ENCODE results near the gene PTGES3L.

PTGES3L gene

GRCh38 chr17:42992872-42993271, 13.0 kb upstream of the PTGES3L start:
- TF ChIP-seq TEAD4 (IDR thresholded peaks at IDR 0.05) (no peak), EP300 (IDR thresholded peaks at IDR 0.05; ENCODE audit: borderline replicate concordance) (no peak), NFIC (IDR thresholded peaks at IDR 0.05) (no peak), REST (IDR thresholded peaks at IDR 0.05; ENCODE audit: low read depth) (no peak), EGR1 (IDR thresholded peaks at IDR 0.05) (no peak), ZBTB7A (IDR thresholded peaks at IDR 0.05; ENCODE audit: low read depth) (no peak), CEBPB (IDR thresholded peaks at IDR 0.05) (no peak)
- TF ChIP-seq, protein P1, sequence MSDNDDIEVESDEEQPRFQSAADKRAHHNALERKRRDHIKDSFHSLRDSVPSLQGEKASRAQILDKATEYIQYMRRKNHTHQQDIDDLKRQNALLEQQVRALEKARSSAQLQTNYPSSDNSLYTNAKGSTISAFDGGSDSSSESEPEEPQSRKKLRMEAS (IDR thresholded peaks at IDR 0.05): no peak

GRCh38 chr17:42991471-42991870, 11.6 kb upstream of the PTGES3L start:
- TF ChIP-seq FOXM1 (IDR thresholded peaks at IDR 0.05; ENCODE audit: borderline replicate concordance, low read depth) (no peak), EP300 (IDR thresholded peaks at IDR 0.05; ENCODE audit: borderline replicate concordance) (no peak), CEBPB (IDR thresholded peaks at IDR 0.05) (no peak), CREB1 (IDR thresholded peaks at IDR 0.05; ENCODE audit: low read depth) (no peak), REST (IDR thresholded peaks at IDR 0.05; ENCODE audit: low read depth) (no peak)
- TF ChIP-seq, protein P1 (IDR thresholded peaks at IDR 0.05): no peak

DNA sequence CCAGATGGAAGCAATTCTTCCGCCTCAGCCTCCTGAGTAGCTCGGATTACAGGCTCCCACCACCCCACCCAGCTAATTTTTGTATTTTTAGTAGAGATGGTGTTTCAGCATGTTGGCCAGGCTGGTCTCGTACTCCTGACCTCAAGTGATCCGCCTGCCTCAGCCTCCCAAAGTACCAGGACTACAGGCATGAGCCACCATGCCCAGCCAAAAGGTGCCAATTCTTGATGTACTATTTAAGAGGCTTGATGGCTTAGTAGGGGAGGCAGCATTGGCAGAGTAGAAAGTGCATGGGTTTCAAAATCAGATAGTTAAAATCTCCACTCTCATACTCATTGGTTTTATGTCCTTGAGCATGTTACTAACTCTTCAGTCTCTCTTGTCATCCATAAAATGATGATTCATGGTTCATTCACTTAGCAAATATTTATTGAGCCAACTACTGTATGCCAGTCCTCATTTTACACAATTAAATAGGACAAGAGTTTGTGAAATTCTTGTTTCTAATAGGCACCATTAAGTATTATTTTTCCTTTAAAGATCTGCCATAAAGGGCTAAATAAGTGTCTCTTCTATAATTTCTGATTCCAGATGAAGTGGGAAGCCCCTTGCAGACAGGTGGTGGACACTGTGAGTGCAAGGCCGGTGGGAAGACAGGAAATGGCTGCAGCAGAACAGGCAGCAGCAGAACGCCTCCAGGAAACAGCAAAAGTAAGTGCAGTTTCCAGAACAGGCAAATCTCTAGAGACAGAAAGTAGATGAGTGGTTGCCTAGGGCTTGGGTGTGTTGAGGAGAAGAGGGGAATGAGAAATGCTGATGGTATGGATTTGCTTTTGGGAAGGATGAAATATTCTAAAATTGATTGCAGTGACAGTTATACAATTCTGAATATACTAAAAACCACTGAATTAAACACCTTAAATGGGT, 10.1 kb upstream of the PTGES3L start:
- no peak for TF ChIP-seq YY1 (IDR thresholded peaks at IDR 0.05; ENCODE audit: low read depth)
- no peak for TF ChIP-seq NFIC (IDR thresholded peaks at IDR 0.05)
- TF ChIP-seq TCF12 (IDR thresholded peaks at IDR 0.05; ENCODE audit: low read depth): no peak
- TF ChIP-seq EGR1 (IDR thresholded peaks at IDR 0.05): no peak
- TF ChIP-seq, protein P2, sequence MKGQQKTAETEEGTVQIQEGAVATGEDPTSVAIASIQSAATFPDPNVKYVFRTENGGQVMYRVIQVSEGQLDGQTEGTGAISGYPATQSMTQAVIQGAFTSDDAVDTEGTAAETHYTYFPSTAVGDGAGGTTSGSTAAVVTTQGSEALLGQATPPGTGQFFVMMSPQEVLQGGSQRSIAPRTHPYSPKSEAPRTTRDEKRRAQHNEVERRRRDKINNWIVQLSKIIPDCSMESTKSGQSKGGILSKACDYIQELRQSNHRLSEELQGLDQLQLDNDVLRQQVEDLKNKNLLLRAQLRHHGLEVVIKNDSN (IDR thresholded peaks at IDR 0.05): no peak
- no peak for TF ChIP-seq REST (IDR thresholded peaks at IDR 0.05; ENCODE audit: low read depth)
- TF ChIP-seq ZBTB7A (IDR thresholded peaks at IDR 0.05; ENCODE audit: low read depth): no peak
- no peak for TF ChIP-seq RAD21 (IDR thresholded peaks at IDR 0.05; ENCODE audit: low read depth)
- TF ChIP-seq TEAD4 (IDR thresholded peaks at IDR 0.05): no peak
- no peak for TF ChIP-seq EP300 (IDR thresholded peaks at IDR 0.05; ENCODE audit: borderline replicate concordance)

DNA sequence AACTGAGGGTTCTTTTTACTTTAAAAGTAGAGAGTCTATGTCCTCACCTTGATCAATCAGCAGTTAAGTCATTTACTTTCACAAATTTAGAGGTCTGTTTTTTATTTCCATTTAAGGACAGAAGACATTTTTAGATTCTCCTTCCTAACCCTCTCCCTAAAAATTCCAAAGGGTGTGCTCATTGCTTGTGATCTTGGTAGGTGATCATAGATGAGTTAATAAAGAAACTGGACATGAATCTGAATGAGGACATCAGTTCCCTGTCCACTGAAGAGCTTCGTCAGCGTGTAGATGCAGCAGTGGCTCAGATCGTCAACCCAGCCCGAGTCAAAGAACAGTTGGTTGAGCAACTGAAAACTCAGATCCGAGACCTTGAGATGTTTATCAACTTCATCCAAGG, 9.3 kb upstream of the PTGES3L start:
- TF ChIP-seq TAF1 (IDR thresholded peaks at IDR 0.05; ENCODE audit: low read depth) (no peak), CREB1 (IDR thresholded peaks at IDR 0.05; ENCODE audit: low read depth) (no peak), EP300 (IDR thresholded peaks at IDR 0.05; ENCODE audit: borderline replicate concordance) (no peak), FOXM1 (IDR thresholded peaks at IDR 0.05; ENCODE audit: borderline replicate concordance, low read depth) (no peak), TEAD4 (IDR thresholded peaks at IDR 0.05) (no peak), REST (IDR thresholded peaks at IDR 0.05; ENCODE audit: low read depth) (no peak), EGR1 (IDR thresholded peaks at IDR 0.05) (no peak), ZBTB7A (IDR thresholded peaks at IDR 0.05; ENCODE audit: low read depth) (no peak), RAD21 (IDR thresholded peaks at IDR 0.05; ENCODE audit: low read depth) (no peak), YY1 (IDR thresholded peaks at IDR 0.05; ENCODE audit: low read depth) (no peak), TCF12 (IDR thresholded peaks at IDR 0.05; ENCODE audit: low read depth) (no peak)
- TF ChIP-seq, protein P1 (IDR thresholded peaks at IDR 0.05): no peak
- TF ChIP-seq, protein P2 (IDR thresholded peaks at IDR 0.05): no peak

Data from Ishikawa (cell line).